Mammary epithelial cell (primary cell): ENCODE data around the gene SYNE1.

Source experiments
- CTCF ChIP-seq, 2 donors: IDR thresholded peaks in 1 of 2; conservative IDR thresholded peaks in 1 of 2; 2 replicates each; pipeline ENCODE4 v1.5.1; 2011 to 2012; ENCODE audit warnings: inconsistent platforms in 2 of 2, low read length in 2 of 2, mild to moderate bottlenecking in 2 of 2, control low read depth in 1 of 2, low read depth in 1 of 2; ENCODE audit not compliant: insufficient read depth in 1 of 2; ENCODE audit errors: extremely low read depth in 1 of 2
- EZH2 ChIP-seq: IDR thresholded peaks from 2 replicates; pipeline ENCODE4 v1.6.1; 2012; ENCODE audit warnings: low read length, inconsistent platforms, borderline replicate concordance

- TF ChIP-seq CTCF (conservative IDR thresholded peaks at IDR 0.05 in 1 of 2, IDR thresholded peaks at IDR 0.05 in 1 of 2; ENCODE audit: extremely low read depth in 1 of 2, insufficient read depth in 1 of 2, low read depth in 1 of 2, low read length in 2 of 2) (no peak), EZH2 (no peak)
Measured at GRCh38 chr6:152201120-152201519, 436.0 kb downstream of the SYNE1 start.
